ENCODE data around the gene CPED1.

- TF ChIP-seq MXD4 (CRISPR knock-in tag; IDR thresholded peaks at IDR 0.05; ENCODE audit: borderline replicate concordance): no peak
- TF ChIP-seq CREB1 (CRISPR knock-in tag; IDR thresholded peaks at IDR 0.05): no peak
- TF ChIP-seq FOXJ3 (CRISPR knock-in tag; IDR thresholded peaks at IDR 0.05; ENCODE audit: borderline replicate concordance): no peak
- TF ChIP-seq ZNF396 (CRISPR knock-in tag; IDR thresholded peaks at IDR 0.05; ENCODE audit: borderline replicate concordance): no peak
- no peak for TF ChIP-seq CTCF (IDR thresholded peaks at IDR 0.05)
- TF ChIP-seq ZNF317 (CRISPR knock-in tag; IDR thresholded peaks at IDR 0.05; ENCODE audit: borderline replicate concordance, low read depth): no peak
- no peak for TF ChIP-seq STAT6 (CRISPR knock-in tag; conservative IDR thresholded peaks at IDR 0.05; ENCODE audit: low read depth)
- TF ChIP-seq MAX (CRISPR knock-in tag; IDR thresholded peaks at IDR 0.05): no peak
Observed at GRCh38 chr7:121228779-121229178, 240.3 kb downstream of the CPED1 start.

Data from WTC11 (cell line).